Astrocyte (in vitro differentiated cells and primary cell): ENCODE data around the gene TMEM204. TPM values are rescaled to one million over a fixed set of nuclear protein-coding genes. Genes with fewer than 3 reads are reported as not detected.

Source experiments
- DNase-seq: peaks from one replicate; pipeline ENCODE4 v3.0.0-alpha.2; 2010; ENCODE audit warnings: low read depth
- FAIRE-seq: peaks from 2 replicates; lab custom pipeline; 2011; peaks lifted over from hg19 to GRCh38; lab: Jason Lieb, UNC
- H2AFZ ChIP-seq: 2 replicates; pipeline ENCODE4 v1.6.0; 2012; ENCODE audit warnings: low read depth, low read length, inconsistent platforms
- H3K27ac ChIP-seq: 2 replicates; pipeline ENCODE4 v1.5.1; 2011; ENCODE audit warnings: low read depth, low read length, inconsistent platforms
- H3K27me3 ChIP-seq: 2 replicates; pipeline ENCODE4 v1.6.0; 2011; ENCODE audit warnings: low read length, inconsistent platforms; ENCODE audit not compliant: insufficient read depth
- H3K36me3 ChIP-seq: 2 replicates; pipeline ENCODE4 v1.5.1; 2011; ENCODE audit warnings: low read length, inconsistent platforms; ENCODE audit not compliant: insufficient read depth
- H3K4me1 ChIP-seq: 2 replicates; pipeline ENCODE4 v1.5.1; 2011; ENCODE audit warnings: low read length, inconsistent platforms; ENCODE audit not compliant: insufficient read depth
- H3K4me2 ChIP-seq: 2 replicates; pipeline ENCODE4 v1.6.0; 2012; ENCODE audit warnings: low read length, inconsistent platforms
- H3K4me3 ChIP-seq: 2 replicates; pipeline ENCODE4 v1.5.1; 2011; ENCODE audit warnings: low read depth, mild to moderate bottlenecking, low read length, inconsistent platforms; ENCODE audit not compliant: insufficient read depth
- H3K79me2 ChIP-seq: 2 replicates; pipeline ENCODE4 v1.6.0; 2012; ENCODE audit warnings: mild to moderate bottlenecking, low read length, inconsistent platforms; ENCODE audit not compliant: insufficient read depth
- H3K9ac ChIP-seq: 2 replicates; pipeline ENCODE4 v1.6.0; 2012; ENCODE audit warnings: mild to moderate bottlenecking, low read length, inconsistent platforms
- H3K9me3 ChIP-seq: 2 replicates; pipeline ENCODE4 v1.5.1; 2012; ENCODE audit warnings: low read depth, mild to moderate bottlenecking, low read length, inconsistent platforms; ENCODE audit not compliant: insufficient read depth
- H4K20me1 ChIP-seq: 2 replicates; pipeline ENCODE4 v1.6.0; 2012; ENCODE audit warnings: low read length, inconsistent platforms; ENCODE audit not compliant: insufficient read depth
- H3K27ac Mint-ChIP-seq: one replicate; pipeline ENCODE4 v1.8.0; 2021; ENCODE audit warnings: mild to moderate bottlenecking, mixed read lengths; ENCODE audit not compliant: unreplicated experiment
- H3K27me3 Mint-ChIP-seq: one replicate; pipeline ENCODE4 v1.8.0; 2021; ENCODE audit warnings: low read depth, mixed read lengths; ENCODE audit not compliant: unreplicated experiment
- H3K36me3 Mint-ChIP-seq: one replicate; pipeline ENCODE4 v1.8.0; 2021; ENCODE audit warnings: low read depth, mixed read lengths; ENCODE audit not compliant: unreplicated experiment
- H3K4me1 Mint-ChIP-seq: one replicate; pipeline ENCODE4 v1.8.0; 2021; ENCODE audit warnings: low read depth, mixed read lengths; ENCODE audit not compliant: unreplicated experiment
- H3K4me3 Mint-ChIP-seq: one replicate; pipeline ENCODE4 v1.8.0; 2021; ENCODE audit warnings: mild to moderate bottlenecking, moderate library complexity, mixed read lengths; ENCODE audit not compliant: unreplicated experiment
- H3K9me3 Mint-ChIP-seq: one replicate; pipeline ENCODE4 v1.8.0; 2021; ENCODE audit warnings: mild to moderate bottlenecking, mixed read lengths; ENCODE audit not compliant: unreplicated experiment
- EZH2 ChIP-seq: IDR thresholded peaks from 2 replicates; pipeline ENCODE4 v1.6.1; 2012; ENCODE audit warnings: mild to moderate bottlenecking, low read length, inconsistent platforms; ENCODE audit not compliant: insufficient read depth
- total RNA-seq: library from RNA; stranded (reverse); gene quantifications from 2 replicates; pipeline ENCODE4 v1.2.1, GENCODE V29; 2021
- TF ChIP-seq, protein P1 (sequence below): IDR thresholded peaks from 2 replicates; pipeline ENCODE4 v1.5.1; 2011; ENCODE audit warnings: low read depth, mild to moderate bottlenecking, inconsistent platforms, low read length, moderate library complexity; ENCODE audit not compliant: insufficient read depth

The TMEM204 gene
- total RNA-seq, 1 donor from 2014 or later: not detected

- Histone ChIP-seq H3K4me2 (no peak overlapping the region), H3K4me1 (peaks cover 5% of the 10 kb centered on the region), H3K27me3 (peaks cover 11% of the 10 kb centered on the region), H3K9me3 (peaks cover 3% of the 10 kb centered on the region), H3K36me3 (no peaks in the 10 kb centered on the region), H3K4me3 (no peak overlapping the region), H2AFZ (no peak overlapping the region), H4K20me1 (no peaks in the 10 kb centered on the region), H3K27ac (no peak overlapping the region), H3K79me2 (no peaks in the 10 kb centered on the region), H3K9ac (no peak overlapping the region)
- Mint-ChIP-seq H3K36me3 (no peaks in the 10 kb centered on the region), H3K4me1 (no peaks in the 10 kb centered on the region), H3K27me3 (peaks cover 30% of the 10 kb centered on the region), H3K27ac (no peak overlapping the region), H3K4me3 (no peak overlapping the region), H3K9me3 (no peaks in the 10 kb centered on the region)
- DNase-seq (no peak), FAIRE-seq (no peak)
- TF ChIP-seq, protein P1, sequence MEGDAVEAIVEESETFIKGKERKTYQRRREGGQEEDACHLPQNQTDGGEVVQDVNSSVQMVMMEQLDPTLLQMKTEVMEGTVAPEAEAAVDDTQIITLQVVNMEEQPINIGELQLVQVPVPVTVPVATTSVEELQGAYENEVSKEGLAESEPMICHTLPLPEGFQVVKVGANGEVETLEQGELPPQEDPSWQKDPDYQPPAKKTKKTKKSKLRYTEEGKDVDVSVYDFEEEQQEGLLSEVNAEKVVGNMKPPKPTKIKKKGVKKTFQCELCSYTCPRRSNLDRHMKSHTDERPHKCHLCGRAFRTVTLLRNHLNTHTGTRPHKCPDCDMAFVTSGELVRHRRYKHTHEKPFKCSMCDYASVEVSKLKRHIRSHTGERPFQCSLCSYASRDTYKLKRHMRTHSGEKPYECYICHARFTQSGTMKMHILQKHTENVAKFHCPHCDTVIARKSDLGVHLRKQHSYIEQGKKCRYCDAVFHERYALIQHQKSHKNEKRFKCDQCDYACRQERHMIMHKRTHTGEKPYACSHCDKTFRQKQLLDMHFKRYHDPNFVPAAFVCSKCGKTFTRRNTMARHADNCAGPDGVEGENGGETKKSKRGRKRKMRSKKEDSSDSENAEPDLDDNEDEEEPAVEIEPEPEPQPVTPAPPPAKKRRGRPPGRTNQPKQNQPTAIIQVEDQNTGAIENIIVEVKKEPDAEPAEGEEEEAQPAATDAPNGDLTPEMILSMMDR: no peak
- no peak for TF ChIP-seq EZH2
Observed at GRCh38 chr16:1486551-1487390, 46.7 kb upstream of the TMEM204 start.

DNA sequence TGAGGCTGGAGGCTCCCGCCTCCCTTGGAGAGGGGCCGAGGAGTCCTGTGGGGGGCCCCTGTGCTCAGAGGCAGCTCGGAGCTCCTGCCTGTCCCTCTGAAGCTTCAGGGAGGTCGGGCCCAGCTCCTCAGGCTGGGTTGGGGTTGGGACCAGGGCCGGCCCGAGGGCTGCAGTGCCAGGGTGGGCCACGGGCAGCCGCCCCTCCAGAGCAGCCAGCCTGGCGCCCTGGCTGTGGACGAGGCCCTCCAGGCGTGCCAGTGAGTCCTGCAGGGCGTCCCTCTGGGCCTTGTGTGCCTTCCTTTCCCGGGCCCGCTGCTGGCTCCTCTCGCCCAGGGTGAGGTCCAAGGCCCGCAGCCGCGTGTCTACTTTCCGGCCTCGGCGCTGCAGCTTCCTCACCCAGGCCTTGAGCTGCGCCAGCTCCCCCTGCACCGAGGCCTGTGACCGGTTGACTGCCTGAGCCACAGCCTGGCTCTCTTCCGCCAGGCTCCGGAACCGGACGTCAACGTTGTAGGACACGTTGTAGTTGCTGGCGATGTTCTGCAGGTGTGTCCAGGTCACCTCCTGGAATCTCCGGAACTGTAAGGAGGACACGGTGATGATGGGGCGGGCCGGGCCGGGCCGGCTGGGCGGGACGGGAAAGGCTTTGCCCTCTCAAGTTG, 45.9 kb upstream of the TMEM204 start:
- no peaks in the 10 kb centered on the region for H3K9me3 Mint-ChIP-seq
- no peaks in the 10 kb centered on the region for H3K36me3 ChIP-seq
- peaks cover 2% of the 10 kb centered on the region for H3K4me1 Mint-ChIP-seq
- no peak overlapping the region for H3K4me3 Mint-ChIP-seq
- no peak overlapping the region for H3K27ac Mint-ChIP-seq
- DNase-seq (no peak), FAIRE-seq (no peak)
- H3K36me3 Mint-ChIP-seq: no peaks in the 10 kb centered on the region
- peaks cover 11% of the 10 kb centered on the region for H3K27me3 ChIP-seq
- no peak overlapping the region for H3K4me2 ChIP-seq
- no peaks in the 10 kb centered on the region for H3K79me2 ChIP-seq
- H3K4me1 ChIP-seq: peaks cover under 1% of the 10 kb centered on the region
- H3K9me3 ChIP-seq: peaks cover 3% of the 10 kb centered on the region
- H3K9ac ChIP-seq: no peak overlapping the region
- H3K4me3 ChIP-seq: no peak overlapping the region
- peaks cover 30% of the 10 kb centered on the region for H3K27me3 Mint-ChIP-seq
- no peak overlapping the region for H2AFZ ChIP-seq
- no peaks in the 10 kb centered on the region for H4K20me1 ChIP-seq
- H3K27ac ChIP-seq: no peak overlapping the region
- TF ChIP-seq, protein P1: no peak
- no peak for TF ChIP-seq EZH2
